CD4-positive, alpha-beta T cell treated with Interleukin-15 for 1 hour (primary cell): ENCODE measurements around the gene OR2C3.
"Not testable (repeated sequence)": the region's sequence is repeated elsewhere in the genome, so short reads cannot be mapped to it uniquely, and the experiment has no call there.

Experiments
- DNase-seq: peaks from one replicate; pipeline ENCODE4 v3.0.0-alpha.2; 2020

The OR2C3 gene

DNA sequence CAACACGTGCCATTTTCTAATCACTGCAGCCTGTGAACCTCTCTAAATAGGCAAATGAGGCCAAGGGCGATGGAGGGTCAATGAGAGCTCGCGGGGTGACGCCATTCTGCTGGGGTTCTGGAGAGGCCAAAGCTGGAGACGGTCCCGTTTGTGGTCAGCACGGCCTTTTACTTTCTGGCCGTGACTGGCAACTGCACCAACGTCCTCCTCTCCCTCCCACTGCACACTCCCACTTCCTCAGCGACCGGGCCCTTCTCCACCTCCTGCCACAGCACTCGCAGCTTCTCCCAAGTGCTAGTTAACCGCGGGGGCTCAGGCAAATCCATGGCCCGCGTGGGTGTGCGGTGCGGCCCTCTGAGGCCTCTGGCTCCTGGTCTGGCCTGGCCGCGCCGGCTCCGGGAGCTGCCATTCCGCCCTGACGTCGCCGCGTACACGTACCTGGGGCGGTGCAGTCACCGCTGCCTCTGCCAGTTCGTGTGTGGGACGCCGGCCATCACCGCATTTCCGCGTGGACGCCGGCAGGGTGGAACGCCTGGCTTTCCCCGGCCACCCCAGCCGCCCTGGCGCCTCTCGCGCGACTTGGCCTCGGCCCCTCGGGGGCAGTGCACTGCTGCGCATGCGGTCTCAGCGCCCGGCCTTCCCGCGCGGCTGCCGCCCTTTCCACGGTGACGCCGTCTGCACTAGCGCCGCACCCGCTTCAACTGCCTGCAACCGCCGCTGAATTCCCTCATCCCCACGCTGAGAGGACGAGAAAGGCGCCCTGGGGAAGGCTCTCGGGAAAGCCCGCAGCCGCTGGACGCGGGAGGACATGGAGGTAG lies 18.2 kb downstream of the OR2C3 start:
- peak; percentile 23 for DNase-seq

DNA sequence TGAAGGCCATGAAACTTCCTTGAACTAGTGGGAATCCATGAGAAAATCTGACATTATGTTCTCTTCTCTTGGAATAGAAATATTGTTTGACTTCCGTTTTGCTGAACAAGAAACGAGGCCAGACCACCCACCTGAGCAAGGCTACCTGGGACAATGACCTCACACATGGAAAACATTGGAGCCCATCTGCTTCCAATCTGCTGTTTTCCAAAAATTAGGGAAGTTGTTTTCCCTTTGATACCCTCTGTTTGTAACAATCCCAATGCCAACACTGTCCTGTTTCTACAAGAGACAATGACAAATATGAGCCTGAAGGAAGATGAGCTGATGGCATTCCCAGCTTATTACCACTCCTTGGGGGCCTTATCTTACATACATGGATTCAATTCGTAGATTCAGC lies 29.4 kb downstream of the OR2C3 start:
- DNase-seq, result no peak

DNA sequence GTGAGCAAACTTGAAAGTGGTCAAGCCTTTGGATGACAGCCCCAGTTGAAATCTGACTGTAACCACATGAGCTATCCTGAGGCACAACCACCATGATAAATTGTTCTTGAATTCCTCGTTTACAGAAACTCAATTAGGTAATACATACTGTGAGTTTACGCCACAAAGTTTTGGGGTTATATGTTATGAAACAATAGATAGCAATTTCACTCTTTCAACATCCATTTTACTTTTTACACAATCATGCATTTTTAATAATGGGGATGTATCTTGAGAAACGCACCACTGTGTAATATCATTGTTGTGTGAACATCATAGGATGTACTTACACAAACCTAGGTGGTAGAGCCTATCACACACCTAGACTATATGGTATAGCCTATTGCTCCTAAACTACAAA lies 35.4 kb downstream of the OR2C3 start:
- no peak for DNase-seq

DNA sequence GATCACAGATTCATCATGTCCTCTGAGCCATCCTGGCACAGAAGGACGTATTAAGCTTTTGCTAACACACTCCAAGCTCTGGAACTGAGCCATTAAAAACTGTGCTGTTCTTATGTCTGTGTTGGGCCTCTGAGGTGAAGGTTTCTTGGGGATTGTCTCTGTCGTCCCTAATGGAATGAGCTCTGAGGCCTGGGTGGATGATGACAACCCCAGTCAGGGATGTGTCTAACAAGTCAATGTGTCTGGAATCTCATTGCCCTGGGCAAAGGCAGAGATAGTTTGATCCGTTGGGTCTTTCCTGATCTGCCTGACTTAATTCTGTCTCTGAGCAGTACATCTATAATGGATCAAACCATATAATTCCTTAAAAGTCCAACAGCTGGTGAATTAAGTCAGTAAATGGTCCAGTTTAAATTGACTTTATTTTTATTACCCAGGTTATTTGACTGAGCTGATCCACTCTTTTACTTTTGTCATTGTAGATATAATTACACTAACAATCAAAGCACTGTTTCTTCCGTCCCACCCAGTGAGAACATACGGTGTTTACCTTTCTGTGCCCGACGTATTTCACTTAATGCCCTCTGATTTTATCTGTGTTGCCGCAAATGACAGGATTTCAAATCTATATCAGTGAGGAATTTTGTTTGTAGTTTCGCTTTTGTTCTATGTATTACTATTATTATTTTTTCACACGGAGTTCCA lies 39.5 kb downstream of the OR2C3 start:
- DNase-seq, result no peak

DNA sequence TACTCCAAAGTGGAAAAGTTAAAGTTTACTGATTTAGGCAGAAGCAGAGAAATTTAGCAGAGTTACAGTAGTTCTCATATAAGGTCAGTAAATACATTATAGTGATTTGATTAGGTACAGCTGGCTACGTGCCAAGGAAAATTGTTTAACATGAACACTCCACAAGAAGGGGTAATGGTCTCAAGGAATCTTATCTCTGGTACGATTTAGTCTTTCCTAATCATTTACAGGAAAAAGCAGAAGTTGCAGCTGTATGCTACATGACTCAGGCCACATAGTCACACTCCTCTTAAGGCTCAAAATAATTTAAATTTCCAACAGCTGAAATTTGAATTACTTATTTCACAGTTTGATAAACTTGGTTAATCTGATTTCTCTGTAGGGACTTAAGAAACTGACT lies 41.5 kb downstream of the OR2C3 start:
- DNase-seq, result no peak

DNA sequence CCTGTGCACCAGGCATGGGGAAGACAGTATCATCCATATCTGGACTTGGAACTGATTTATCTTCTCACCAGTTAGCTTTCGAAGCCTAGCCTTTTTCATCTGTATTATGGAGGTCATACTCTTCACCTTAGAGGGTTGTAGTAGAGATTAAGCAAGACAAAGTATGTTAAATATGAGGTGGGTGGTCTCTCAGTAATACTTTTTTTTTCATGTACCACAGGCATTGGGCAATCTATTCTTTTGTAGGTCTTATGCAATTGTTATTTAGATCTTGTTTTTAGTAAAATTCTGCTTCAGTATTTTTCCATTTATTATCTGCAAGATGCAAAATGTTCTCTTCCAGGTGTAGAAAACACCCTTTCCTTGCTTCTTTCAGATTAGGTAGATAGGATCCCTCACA lies 43.1 kb downstream of the OR2C3 start:
- no peak for DNase-seq

DNA sequence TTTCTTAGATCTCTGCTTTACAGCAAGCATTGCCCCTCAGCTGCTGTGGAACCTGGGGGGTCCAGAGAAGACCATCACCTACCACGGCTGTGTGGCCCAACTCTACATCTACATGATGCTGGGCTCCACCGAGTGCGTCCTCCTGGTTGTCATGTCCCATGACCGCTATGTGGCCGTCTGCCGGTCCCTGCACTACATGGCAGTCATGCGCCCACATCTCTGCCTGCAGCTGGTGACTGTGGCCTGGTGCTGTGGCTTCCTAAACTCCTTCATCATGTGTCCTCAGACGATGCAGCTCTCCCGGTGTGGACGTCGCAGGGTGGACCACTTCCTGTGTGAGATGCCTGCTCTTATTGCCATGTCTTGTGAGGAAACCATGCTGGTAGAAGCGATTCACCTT lies 44.9 kb downstream of the OR2C3 start:
- DNase-seq, result no peak

DNA sequence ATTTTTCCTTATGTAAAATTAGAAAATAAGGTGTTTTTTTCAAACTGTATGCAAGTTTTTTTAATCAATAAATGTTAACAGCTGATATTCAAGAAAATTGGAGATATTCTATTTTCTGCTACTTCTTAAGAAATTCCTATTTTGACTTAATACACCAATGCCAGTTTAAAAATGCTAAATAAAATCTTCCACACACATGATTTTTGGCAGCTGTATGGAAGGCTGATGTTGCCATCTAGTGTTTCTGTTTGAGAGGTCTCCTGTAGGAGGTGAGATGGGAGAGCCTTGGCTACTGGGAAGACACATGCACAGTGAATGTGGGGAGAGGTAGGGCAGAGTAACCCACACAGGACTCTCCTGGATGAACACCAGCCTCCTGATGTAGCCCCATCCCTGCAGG lies 49.2 kb downstream of the OR2C3 start:
- peak; percentile 35 for DNase-seq

DNA sequence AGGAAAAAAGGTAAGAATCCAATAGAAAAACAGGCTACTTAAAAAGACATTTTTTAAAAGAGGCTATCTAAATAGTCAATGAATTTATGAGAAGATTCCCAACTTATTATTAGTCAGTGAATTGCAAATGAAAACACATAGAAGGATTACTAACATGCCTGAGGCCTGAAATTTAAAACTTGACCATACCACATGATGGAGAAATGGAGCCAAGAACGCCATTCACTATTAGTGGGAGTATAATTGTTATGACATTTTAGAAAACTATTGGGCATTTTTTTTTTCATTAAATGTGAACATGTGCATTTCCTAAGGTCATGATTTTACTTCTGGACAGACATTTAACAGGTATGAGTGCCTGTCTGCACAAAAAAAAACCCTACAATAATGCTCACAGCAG lies 53.5 kb downstream of the OR2C3 start:
- DNase-seq, result no peak

DNA sequence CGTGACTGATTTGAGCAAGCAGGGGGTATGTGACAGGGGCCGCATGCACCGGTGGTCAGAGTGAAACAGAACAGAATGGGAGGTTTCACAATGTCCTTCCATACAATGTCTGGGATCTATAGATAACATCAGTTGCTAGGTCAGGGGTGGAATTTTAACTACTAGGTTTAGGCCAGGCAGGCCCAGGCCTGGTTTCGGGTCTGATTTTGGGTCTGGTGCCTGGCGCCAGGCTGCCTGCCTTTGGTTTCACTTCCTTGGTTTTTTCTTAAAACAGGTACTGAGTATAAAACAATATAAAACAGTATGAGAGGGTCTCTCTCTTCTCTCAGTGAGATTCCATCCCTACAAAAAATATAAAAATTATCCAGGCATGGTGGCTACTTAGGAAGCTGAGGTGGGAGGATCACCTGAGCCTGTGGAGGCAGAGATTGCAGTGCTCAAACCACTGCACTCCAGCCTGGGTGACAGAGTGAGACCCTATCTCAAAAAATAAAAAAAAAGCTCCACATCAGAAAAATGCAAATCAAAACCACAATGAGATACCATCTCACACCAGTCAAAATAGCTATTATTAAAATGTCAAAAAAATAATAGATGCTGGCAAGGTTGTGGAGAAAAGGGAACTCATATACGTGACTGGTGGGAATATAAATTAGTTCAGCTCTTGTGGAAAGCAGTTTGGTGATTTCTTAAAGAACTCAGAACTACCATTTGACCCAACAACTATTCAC lies 59.7 kb downstream of the OR2C3 start:
- not testable (repeated sequence) for DNase-seq

DNA sequence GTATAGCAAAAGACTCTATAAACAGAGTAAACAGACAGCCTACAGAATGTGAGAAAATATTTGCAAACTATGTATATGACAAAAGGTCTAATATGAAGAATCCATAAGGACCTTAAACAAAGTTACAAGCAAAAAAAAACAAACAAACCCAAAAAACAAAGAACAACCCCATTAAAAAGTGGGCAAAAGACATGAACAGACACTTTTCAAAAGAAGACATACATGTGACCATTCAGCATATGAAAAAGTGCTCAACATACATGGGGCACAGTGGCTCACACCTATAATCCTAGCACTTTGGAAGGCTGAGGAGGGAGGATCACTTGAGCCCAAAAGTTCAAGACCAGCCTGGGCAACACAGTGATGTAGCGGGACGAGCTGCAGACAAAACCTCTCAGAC lies 60.4 kb downstream of the OR2C3 start:
- no peak for DNase-seq
